HCT116 (cell line): ENCODE data around the gene DAAM2. TPM values are rescaled to one million over a fixed set of nuclear protein-coding genes. Genes with fewer than 3 reads are reported as not detected.

ENCODE experiments used
- ATAC-seq: fragments of 200-7000 bp; cut with Tn5 transposase; 2 replicates; pipeline ENCODE4 v1.9.1; 2020; ENCODE audit warnings: mild to moderate bottlenecking, moderate library complexity
- BruUV-seq: library from RNA; stranded (reverse); fragments of 400-500 nt; replicated peaks from 2 replicates; lab custom pipeline; 2021; lab: Mats Ljungman, UMichigan
- CTCF ChIA-PET: fragments of 300-600 bp; sonication (Branson Sonifier 250); formaldehyde crosslinking; loops from one replicate; lab custom pipeline; 2021; ENCODE audit warnings: antibody characterized with exemption; lab: Charles Lee
- POLR2A ChIA-PET: fragments of 300-600, 350-600 bp; sonication (Branson Sonifier 250); formaldehyde crosslinking; loops from one replicate; lab custom pipeline; 2021; ENCODE audit warnings: antibody characterized with exemption; lab: Charles Lee
- RAD21 ChIA-PET, 2 experiments: fragments of 300-600 bp; sonication (Branson Sonifier 250); formaldehyde crosslinking; loops; one replicate each; lab custom pipeline; 2023; ENCODE audit warnings: low total read pairs in 2 of 2; ENCODE audit not compliant: uncharacterized antibody in 2 of 2, unreplicated experiment in 2 of 2, low non-redundant PET in 1 of 2; lab: Charles Lee
- DNase-seq: peaks from one replicate; pipeline ENCODE4 v3.0.0-alpha.2; 2010; ENCODE audit warnings: low read depth, low spot score
- H2AFZ ChIP-seq: fragments of 200-600 bp; shearing (Covaris generic), sonication (generic); 2 replicates; pipeline ENCODE4 v1.6.1; 2017; ENCODE audit warnings: low read depth, mixed run types, mixed read lengths, antibody characterized with exemption, low read length; ENCODE audit not compliant: poor library complexity, severe bottlenecking
- H3K27ac ChIP-seq: 2 replicates; pipeline ENCODE4 v1.5.1; 2012; ENCODE audit warnings: low read depth, low read length
- H3K27me3 ChIP-seq: fragments of 200-600 bp; sonication (generic); 2 replicates; pipeline ENCODE4 v1.6.1; 2016; ENCODE audit warnings: mixed run types, low read length, mixed read lengths; ENCODE audit not compliant: insufficient read depth
- H3K36me3 ChIP-seq, 2 experiments: fragments of 200-500 bp in 1 of 2; fragments of 200-600 bp in 1 of 2; sonication (Bioruptor generic) in 1 of 2; sonication (generic) in 1 of 2; 2 replicates each; pipeline versions ENCODE4 v1.5.1 to v1.6.1; 2014 to 2016; ENCODE audit warnings: low read length in 2 of 2, inconsistent platforms in 1 of 2, mixed read lengths in 1 of 2, mixed run types in 1 of 2; ENCODE audit not compliant: insufficient read depth in 2 of 2, control insufficient read depth in 1 of 2
- H3K4me1 ChIP-seq, 2 experiments: fragments of 200-600 bp in 1 of 2; sonication (generic) in 1 of 2; 2 replicates each; pipeline versions ENCODE4 v1.5.1 to v1.6.1; 2012 to 2017; ENCODE audit warnings: low read length in 2 of 2, inconsistent platforms in 1 of 2, mild to moderate bottlenecking in 1 of 2, mixed read lengths in 1 of 2, mixed run types in 1 of 2, moderate library complexity in 1 of 2; ENCODE audit not compliant: insufficient read depth in 2 of 2, control insufficient read depth in 1 of 2
- H3K4me2 ChIP-seq: fragments of 200-600 bp; sonication (generic); 2 replicates; pipeline ENCODE4 v1.6.1; 2017; ENCODE audit warnings: mixed run types, low read length, mixed read lengths
- H3K4me3 ChIP-seq, 2 experiments: fragments of 200-600 bp in 1 of 2; sonication (generic) in 1 of 2; replicated peaks in 1 of 2; 2 replicates each; pipeline ENCODE4 v1.5.1; 2011 to 2016; ENCODE audit warnings: low read length in 2 of 2, control low read depth in 1 of 2, low read depth in 1 of 2, mild to moderate bottlenecking in 1 of 2, mixed read lengths in 1 of 2, mixed run types in 1 of 2
- H3K79me2 ChIP-seq: fragments of 200-600 bp; sonication (generic); 2 replicates; pipeline ENCODE4 v1.6.1; 2017; ENCODE audit warnings: mild to moderate bottlenecking, mixed run types, low read length, moderate library complexity, mixed read lengths; ENCODE audit not compliant: insufficient read depth
- H3K9ac ChIP-seq: fragments of 200-600 bp; sonication (generic); 2 replicates; pipeline ENCODE4 v1.6.1; 2016; ENCODE audit warnings: low read length, mixed read lengths
- H3K9me2 ChIP-seq: fragments of 200-600 bp; sonication (generic), shearing (Covaris generic); 2 replicates; pipeline ENCODE4 v1.6.1; 2017; ENCODE audit warnings: mixed run types, mild to moderate bottlenecking, moderate library complexity; ENCODE audit not compliant: insufficient read depth
- H3K9me3 ChIP-seq, 2 experiments: fragments of 200-500 bp in 1 of 2; fragments of 200-600 bp in 1 of 2; sonication (Bioruptor generic) in 1 of 2; sonication (generic) in 1 of 2; 2 replicates each; pipeline ENCODE4 v1.6.1; 2014 to 2017; ENCODE audit warnings: low read length in 2 of 2, mixed read lengths in 2 of 2, inconsistent platforms in 1 of 2, low read depth in 1 of 2, mild to moderate bottlenecking in 1 of 2, mixed run types in 1 of 2, moderate library complexity in 1 of 2; ENCODE audit not compliant: control insufficient read depth in 1 of 2, insufficient read depth in 1 of 2
- H4K20me1 ChIP-seq: fragments of 200-600 bp; sonication (generic), shearing (Covaris generic); 2 replicates; pipeline ENCODE4 v1.6.1; 2017; ENCODE audit warnings: mixed run types, mild to moderate bottlenecking, moderate library complexity; ENCODE audit not compliant: insufficient read depth
- CBX3 ChIP-seq: IDR thresholded peaks from 2 replicates; pipeline ENCODE4 v1.6.1; 2012; ENCODE audit warnings: low read depth
- CEBPB ChIP-seq: IDR thresholded peaks from 2 replicates; pipeline ENCODE4 v1.6.1; 2012; ENCODE audit warnings: low read depth
- CTCF ChIP-seq, 3 experiments: fragments of 200-600 bp in 1 of 3; sonication (generic) in 1 of 3; IDR thresholded peaks in 2 of 3; conservative IDR thresholded peaks in 1 of 3; 2 replicates each; pipeline ENCODE4 v1.5.1; 2012 to 2017; ENCODE audit warnings: low read depth in 2 of 3, low read length in 2 of 3, antibody characterized with exemption in 1 of 3, borderline replicate concordance in 1 of 3, control low read depth in 1 of 3, mild to moderate bottlenecking in 1 of 3, mixed read lengths in 1 of 3, mixed run types in 1 of 3, moderate library complexity in 1 of 3; ENCODE audit not compliant: insufficient read depth in 1 of 3
- EGR1 ChIP-seq: IDR thresholded peaks from 2 replicates; pipeline ENCODE4 v1.6.1; 2012; ENCODE audit warnings: low read depth
- ELF1 ChIP-seq: IDR thresholded peaks from 2 replicates; pipeline ENCODE4 v1.6.1; 2012; ENCODE audit warnings: low read depth, borderline replicate concordance
- EZH2 ChIP-seq: fragments of 200-600 bp; sonication (generic); IDR thresholded peaks from 2 replicates; pipeline ENCODE4 v1.6.1; 2017; ENCODE audit warnings: antibody characterized with exemption, mixed run types
- EZH2phosphoT487 ChIP-seq: fragments of 200-600 bp; IDR thresholded peaks from 2 replicates; pipeline ENCODE4 v1.6.1; 2018; ENCODE audit warnings: antibody characterized with exemption, borderline replicate concordance
- FOSL1 ChIP-seq: IDR thresholded peaks from 2 replicates; pipeline ENCODE4 v1.6.1; 2012; ENCODE audit warnings: low read depth
- JUND ChIP-seq: IDR thresholded peaks from 2 replicates; pipeline ENCODE4 v1.6.1; 2012
- MAX ChIP-seq: IDR thresholded peaks from 2 replicates; pipeline ENCODE4 v1.6.1; 2012
- RAD21 ChIP-seq: IDR thresholded peaks from 2 replicates; pipeline ENCODE4 v1.6.1; 2012; ENCODE audit warnings: low read depth, mild to moderate bottlenecking
- SIN3A ChIP-seq: IDR thresholded peaks from 2 replicates; pipeline ENCODE4 v1.6.1; 2012; ENCODE audit warnings: low read depth
- SP1 ChIP-seq: IDR thresholded peaks from 2 replicates; pipeline ENCODE4 v1.6.1; 2012; ENCODE audit warnings: low read depth
- SRF ChIP-seq: IDR thresholded peaks from 2 replicates; pipeline ENCODE4 v1.6.1; 2012; ENCODE audit warnings: low read depth
- TCF7L2 ChIP-seq: IDR thresholded peaks from 2 replicates; pipeline ENCODE4 v1.7.0; 2011; ENCODE audit warnings: borderline replicate concordance, inconsistent platforms; ENCODE audit not compliant: insufficient read depth, insufficient read length; ENCODE audit errors: extremely low read depth
- YY1 ChIP-seq: IDR thresholded peaks from 2 replicates; pipeline ENCODE4 v1.6.1; 2011; ENCODE audit warnings: low read length, low read depth, moderate library complexity, mild to moderate bottlenecking; ENCODE audit not compliant: insufficient replicate concordance; ENCODE audit errors: extremely low read depth
- ZFX ChIP-seq: fragments of 450-650 bp; IDR thresholded peaks from 2 replicates; pipeline ENCODE4 v1.6.1; 2017
- ZNF274 ChIP-seq: fragments of 200-500 bp; sonication (Bioruptor generic); IDR thresholded peaks from 2 replicates; pipeline ENCODE4 v1.6.1; 2014; ENCODE audit warnings: mild to moderate bottlenecking, low read depth, low read length, inconsistent platforms
- intact Hi-C: fragments of 100-400 bp; cut with micrococcal nuclease; formaldehyde crosslinking; loops from 2 replicates; pipeline ENCODE4 v1.10.0; 2022
- total RNA-seq: library from RNA; stranded (reverse); gene quantifications from one replicate; pipeline ENCODE4 v1.2.1, GENCODE V29; 2021; ENCODE audit not compliant: unreplicated experiment
- TF ChIP-seq, protein P1 (sequence below): IDR thresholded peaks from 2 replicates; pipeline ENCODE4 v1.6.1; 2012
- TF ChIP-seq, protein P2 (sequence below): IDR thresholded peaks from 2 replicates; pipeline ENCODE4 v1.6.1; 2011; ENCODE audit warnings: mild to moderate bottlenecking, low read length, moderate library complexity; ENCODE audit not compliant: insufficient replicate concordance; ENCODE audit errors: extremely low read depth

DAAM2 gene
- total RNA-seq, 1 experiment from 2014 or later = not detected

DNA sequence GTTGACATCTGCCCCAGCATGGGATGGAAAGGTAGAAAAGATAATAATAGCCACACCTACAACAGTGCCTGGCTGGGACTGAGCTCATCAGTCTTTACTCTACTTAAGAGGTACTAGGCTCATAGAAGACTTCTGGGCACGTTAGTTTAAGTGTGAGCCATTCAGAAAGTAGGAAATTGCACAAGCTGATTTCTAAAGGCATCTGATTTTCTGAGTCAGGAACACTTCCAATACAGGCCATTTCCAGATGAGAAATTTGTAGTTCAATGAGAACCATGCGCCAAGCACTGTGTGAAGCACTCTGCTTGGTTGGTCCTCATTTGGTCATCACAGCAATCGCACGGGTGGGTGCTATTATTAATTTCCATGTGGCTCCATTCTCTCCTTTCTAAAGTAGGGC lies 99.8 kb downstream of the DAAM2 start:
- ChIA-PET CTCF (interaction anchor here (1.2 to 1.9 kb wide), 3 partner anchors 26 to 530 kb away, joined by 3 to 6 read pairs (median 4); no protein-coding TSS in a partner anchor), RAD21 (no interaction called here), POLR2A (no interaction called here)
- BruUV-seq = no TSS peak
- no peaks in the 10 kb centered on the region for H3K36me3 ChIP-seq
- TF ChIP-seq, protein P1, sequence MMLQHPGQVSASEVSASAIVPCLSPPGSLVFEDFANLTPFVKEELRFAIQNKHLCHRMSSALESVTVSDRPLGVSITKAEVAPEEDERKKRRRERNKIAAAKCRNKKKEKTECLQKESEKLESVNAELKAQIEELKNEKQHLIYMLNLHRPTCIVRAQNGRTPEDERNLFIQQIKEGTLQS = no peak
- TF ChIP-seq CBX3 (no peak), ELF1 (no peak), FOSL1 (no peak), JUND (no peak), EGR1 (no peak), CEBPB (no peak), ZFX (no peak), EZH2phosphoT487 (no peak), SIN3A (no peak), SP1 (no peak), MAX (no peak), CTCF (IDR thresholded peaks at IDR 0.05 in 2 of 3, conservative IDR thresholded peaks at IDR 0.05 in 1 of 3; ENCODE audit: borderline replicate concordance in 1 of 3, insufficient read depth in 1 of 3, low read depth in 2 of 3, low read length in 2 of 3) (no peak), SRF (no peak), RAD21 (no peak), ZNF274 (no peak), TCF7L2 (no peak), YY1 (no peak), EZH2 (no peak)
- TF ChIP-seq, protein P2, sequence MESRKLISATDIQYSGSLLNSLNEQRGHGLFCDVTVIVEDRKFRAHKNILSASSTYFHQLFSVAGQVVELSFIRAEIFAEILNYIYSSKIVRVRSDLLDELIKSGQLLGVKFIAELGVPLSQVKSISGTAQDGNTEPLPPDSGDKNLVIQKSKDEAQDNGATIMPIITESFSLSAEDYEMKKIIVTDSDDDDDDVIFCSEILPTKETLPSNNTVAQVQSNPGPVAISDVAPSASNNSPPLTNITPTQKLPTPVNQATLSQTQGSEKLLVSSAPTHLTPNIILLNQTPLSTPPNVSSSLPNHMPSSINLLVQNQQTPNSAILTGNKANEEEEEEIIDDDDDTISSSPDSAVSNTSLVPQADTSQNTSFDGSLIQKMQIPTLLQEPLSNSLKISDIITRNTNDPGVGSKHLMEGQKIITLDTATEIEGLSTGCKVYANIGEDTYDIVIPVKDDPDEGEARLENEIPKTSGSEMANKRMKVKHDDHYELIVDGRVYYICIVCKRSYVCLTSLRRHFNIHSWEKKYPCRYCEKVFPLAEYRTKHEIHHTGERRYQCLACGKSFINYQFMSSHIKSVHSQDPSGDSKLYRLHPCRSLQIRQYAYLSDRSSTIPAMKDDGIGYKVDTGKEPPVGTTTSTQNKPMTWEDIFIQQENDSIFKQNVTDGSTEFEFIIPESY = no peak
- H4K20me1 ChIP-seq = no peaks in the 10 kb centered on the region
- H3K27ac ChIP-seq = no peak overlapping the region
- no peaks in the 10 kb centered on the region for H3K4me1 ChIP-seq
- DNase-seq = no peak
- intact Hi-C loops = loop anchor here (1.0 kb wide), 3 partner anchors 515 to 544 kb away; no protein-coding TSS in a partner anchor
- H3K4me3 ChIP-seq = no peak overlapping the region
- H3K27me3 ChIP-seq = peaks cover 21% of the 10 kb centered on the region
- no peaks in the 10 kb centered on the region for H3K9me2 ChIP-seq
- no peaks in the 10 kb centered on the region for H3K9me3 ChIP-seq
- H3K79me2 ChIP-seq = no peaks in the 10 kb centered on the region
- H3K4me2 ChIP-seq = no peak overlapping the region
- no peak overlapping the region for H3K9ac ChIP-seq
- no peak for ATAC-seq
- H2AFZ ChIP-seq = no peak overlapping the region
